NCI-H510A (cell line): ENCODE data around the gene IDH3B.

Experiments
- DNase-seq: peaks from one replicate; lab custom pipeline; 2025; lab: John Stamatoyannopoulos, UW

Gene IDH3B

GRCh38 chr20:2617099-2617714 lies 46.8 kb downstream of the IDH3B start:
- no peak for DNase-seq

DNA sequence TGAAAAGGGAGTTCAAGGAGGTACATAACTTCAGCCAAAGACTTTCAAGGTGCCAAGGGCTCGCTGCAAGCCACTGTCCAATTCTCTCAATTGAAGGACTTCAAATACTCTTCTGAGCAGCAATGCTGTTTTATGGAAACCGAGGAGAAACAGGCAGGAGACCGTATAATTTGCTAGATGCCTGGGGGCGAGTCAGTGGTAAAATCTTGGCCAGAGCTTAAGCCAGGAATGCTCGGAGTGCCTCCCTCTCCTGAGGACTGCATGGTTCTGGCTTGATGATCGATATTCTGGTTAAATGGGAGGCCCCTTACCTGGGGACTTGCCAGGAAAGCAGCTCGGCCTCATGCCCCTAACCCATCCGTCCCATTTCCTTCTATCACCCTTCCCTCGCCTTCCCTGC lies 47.4 kb downstream of the IDH3B start:
- no peak for DNase-seq

- no peak for DNase-seq
Measured at GRCh38 chr20:2612073-2612472, 51.9 kb downstream of the IDH3B start.

GRCh38 chr20:2610941-2611720 lies 52.9 kb downstream of the IDH3B start:
- no peak for DNase-seq

DNA sequence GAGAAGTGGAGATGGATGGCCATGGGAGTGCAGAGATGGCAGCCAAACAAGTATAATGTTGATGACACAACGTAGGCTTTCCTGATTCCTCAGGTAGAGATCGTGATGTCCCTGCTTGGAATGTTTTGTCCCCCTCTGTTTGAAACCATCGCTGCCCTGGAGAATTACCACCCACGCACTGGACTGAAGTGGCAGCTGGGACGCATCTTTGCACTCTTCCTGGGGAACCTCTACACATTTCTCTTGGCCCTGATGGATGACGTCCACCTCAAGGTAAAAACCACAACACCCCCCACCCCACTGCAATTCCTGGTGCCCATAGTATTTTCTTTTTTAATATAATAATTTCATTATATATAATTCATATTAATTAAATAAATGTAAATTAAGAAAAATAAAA lies 53.7 kb downstream of the IDH3B start:
- no peak for DNase-seq
